NCI-H82 treated with DMSO at 0.1 percent for 48 hours (cell line): ENCODE measurements around the gene FAAH.

Experiments
- DNase-seq: peaks from one replicate; lab custom pipeline; 2025; ENCODE audit not compliant: unreplicated experiment; lab: John Stamatoyannopoulos, UW

FAAH gene

DNA sequence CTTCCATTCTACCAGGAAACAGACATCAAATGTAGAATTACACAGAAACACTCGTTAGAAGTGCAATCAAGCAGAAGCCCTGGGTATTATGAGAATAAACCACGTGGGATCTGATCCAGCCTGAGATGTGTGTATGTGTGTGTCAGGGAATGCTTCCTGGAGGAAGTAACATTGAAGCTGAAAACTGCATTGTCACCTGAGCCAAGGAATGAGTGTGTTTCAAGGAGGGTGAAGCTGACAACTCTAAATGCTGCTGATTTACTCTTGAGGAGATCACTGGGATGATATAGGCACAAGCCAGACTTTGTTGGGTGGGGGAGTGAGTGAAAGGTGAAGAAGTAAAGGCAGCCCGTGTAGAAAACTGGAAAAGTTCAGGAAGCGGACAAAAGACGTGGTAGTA, 27.6 kb downstream of the FAAH start:
- no peak for DNase-seq

DNA sequence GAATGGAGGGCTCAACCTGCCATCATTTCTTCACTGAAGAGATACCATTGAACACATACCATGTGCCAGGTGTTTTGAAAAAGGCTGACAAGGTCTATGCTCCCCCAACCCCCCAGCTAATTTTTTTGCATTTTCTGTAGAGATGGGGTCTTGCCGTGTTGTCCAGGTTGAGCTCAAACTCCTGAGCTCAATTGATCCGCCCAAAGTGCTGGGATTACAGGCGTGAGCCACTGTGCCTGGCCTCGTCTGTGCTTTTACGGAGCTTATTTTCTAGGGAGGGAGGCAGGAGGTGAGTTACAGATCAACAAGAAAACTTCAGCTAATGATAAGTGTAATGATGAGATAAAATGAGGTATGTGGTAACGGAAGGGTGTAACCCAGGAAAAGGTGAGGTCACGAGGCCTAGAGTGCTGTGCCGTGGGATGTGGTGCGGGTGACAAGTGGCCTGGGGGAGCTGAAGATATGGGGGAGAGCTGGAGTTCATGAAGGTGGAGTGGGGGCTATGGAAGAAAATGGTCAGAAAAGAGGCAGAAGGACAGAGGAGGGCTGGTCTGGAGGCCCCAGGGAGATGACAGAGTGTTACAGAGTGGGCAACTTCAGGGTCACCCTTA, 28.2 kb downstream of the FAAH start:
- DNase-seq, result no peak

DNA sequence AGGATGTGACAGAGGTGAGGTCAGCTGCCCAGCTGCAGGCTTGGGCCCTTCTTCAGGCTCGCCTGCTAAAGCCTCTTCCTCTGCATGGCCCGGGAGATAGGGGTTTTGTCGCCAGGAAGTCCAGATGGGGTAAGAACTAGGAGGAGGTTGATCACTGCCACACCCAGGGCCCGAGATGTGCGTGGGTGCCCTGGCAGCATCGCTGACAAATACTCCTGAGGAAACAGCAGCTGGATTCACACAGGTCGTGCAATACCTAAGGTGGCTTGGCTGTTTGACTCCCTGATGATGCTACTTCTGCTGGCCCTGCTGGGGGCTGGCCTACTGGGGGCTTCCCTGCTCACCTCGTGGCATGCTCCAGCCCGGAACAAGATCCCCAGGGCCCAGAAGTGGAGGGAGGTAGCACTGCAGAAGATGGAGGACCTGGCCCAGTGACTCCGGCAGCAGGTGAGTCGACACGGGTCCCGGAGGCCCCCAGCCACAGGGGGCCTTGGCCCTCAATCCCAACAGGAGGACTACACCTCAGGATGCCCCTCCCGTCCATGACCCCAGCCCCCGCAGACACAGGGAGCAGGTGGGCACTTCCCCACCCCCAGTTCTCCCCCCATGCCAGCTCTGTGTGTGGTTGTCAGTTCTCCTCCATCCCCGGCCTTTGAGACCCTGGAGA, 29.6 kb downstream of the FAAH start:
- DNase-seq, result no peak

DNA sequence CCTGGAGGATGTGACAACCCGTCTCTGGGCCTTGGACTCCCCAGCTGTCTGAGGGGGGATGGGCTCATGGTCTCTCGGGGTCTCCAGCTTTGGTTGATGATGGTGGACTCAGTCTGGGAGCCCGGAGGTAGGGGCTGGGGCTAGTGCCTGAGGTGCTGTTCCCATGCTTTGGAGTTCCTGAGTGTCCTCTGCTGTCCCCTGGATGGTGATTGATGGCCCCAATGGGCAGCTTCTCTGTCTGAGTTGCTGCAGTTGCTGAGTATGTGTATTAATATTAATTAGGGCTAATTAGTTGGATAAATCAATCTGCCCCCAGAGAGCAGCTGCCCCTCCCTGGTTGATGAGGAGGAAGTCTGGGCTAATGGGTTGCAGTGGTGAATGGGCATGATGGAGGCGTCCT, 30.6 kb downstream of the FAAH start:
- no peak for DNase-seq

DNA sequence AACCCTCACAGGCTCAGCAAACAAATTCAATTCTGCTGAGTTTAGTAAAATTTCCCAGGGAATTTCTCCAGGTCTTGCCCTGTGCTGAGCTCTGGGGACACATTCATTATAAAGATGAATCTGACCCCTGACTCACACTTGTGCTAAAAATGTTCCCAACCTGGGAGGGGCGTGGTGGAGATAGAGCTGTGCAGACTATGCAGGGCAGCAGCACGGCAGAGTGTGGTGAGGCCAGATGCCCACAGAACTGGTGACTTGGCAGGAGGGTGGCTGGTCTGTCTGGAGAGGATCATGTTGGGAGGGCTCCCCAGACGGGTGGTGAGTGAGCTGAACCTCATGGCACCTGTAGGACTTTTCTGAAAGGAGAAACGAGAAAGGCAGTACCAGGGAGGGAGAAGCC, 31.6 kb downstream of the FAAH start:
- no peak for DNase-seq

DNA sequence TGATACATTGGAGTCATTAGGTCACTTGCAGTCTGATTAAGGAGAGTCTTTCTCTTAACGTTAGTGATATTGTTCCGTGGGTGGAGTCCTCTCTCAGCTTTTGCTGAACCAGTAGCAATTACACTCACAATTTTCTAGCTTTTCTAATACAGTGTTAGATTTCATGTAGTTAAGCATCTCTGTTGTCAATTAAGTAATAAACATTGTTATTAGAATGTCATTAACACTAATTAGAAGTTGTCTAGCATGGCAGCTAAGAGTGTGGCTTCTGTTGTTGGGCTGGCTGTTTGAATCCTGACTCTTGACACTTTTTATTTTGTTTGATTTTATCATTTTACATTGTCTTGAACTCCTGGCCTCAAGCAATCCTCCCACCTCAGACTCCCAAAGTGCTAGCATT, 33.4 kb downstream of the FAAH start:
- DNase-seq, result no peak

DNA sequence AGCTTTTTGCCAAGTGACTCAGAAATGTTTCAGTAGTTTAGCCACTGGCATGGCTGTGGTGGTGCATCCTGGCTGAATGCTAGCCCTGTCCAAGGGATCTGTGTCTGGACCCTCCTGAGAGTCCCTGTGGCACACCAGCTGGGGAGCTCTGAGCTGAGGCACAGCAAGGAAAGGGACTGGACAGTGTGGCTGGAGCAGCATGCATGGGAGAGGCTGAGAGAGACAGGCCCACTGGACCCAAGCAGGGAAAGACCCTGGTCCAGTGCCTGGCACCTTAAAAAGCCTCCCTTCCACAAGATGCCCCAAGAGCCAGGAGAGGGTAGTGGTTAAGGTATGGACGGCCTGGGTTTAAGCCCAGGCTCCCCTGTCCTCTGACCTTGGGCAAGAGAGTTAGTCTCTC, 35.3 kb downstream of the FAAH start:
- DNase-seq, result no peak

DNA sequence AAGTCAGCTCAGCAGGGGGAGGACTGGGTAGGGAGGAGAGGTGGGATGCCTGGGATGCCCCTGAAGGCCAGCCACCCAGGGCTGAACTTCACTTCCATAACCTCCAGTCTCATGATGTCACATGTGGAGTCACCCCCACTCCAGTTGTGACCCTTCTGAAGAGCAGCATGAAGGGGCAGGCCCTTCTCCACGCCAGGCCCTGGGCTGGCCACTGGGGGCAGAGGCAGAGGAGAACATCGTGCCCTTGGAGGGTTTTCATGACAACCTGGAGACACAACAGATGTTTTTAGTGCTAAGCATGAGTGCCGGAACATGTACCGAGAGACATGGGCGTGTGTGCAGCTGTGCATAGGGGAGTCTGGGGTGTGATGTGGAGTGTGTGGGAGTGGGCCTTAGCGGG, 37.6 kb downstream of the FAAH start:
- DNase-seq, result no peak

DNA sequence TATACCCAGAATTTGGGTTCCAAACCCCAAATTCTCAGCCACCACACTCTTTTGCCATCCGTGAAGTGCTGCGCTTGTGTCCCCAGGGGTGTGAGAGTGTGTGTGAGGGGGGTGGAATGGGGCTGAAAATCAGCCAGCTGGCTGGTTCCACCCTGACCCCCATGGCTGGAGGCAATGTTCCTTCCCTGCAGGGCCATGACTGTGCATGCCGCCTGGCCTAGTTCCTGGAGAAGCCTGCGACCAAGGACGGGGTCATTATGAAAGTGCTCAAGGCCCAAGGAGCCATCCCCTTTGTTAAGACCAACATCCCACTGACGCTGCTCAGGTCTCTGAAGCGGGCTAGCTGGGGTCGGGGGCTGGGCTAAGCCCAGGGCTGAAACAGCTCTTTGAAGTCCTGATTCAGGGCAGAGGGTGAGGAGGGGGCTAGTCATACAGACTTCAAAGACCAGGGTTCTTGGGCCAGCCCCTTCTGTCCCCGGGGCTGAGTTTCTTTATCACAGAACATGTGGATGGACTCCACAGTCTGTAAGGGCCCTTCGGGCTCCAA, 38.7 kb downstream of the FAAH start:
- no peak for DNase-seq

DNA sequence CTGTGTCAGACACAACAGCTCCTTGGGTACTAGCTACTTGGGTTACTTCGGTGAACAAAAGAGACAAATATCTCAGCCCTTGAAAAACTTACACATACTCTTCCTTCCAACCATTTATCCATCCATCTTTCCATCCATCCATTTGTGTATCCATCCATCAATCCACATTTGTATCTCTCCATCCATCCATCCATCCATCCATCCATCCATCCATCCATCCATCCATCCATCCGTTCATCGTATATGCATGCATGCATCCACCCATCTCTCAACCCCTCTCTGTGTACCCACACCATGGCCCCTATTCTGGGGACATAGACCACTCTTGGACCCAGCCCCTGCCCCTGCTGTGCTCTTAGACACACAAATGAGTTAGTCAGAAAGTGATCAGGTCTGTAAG, 40.2 kb downstream of the FAAH start:
- DNase-seq, result no peak

DNA sequence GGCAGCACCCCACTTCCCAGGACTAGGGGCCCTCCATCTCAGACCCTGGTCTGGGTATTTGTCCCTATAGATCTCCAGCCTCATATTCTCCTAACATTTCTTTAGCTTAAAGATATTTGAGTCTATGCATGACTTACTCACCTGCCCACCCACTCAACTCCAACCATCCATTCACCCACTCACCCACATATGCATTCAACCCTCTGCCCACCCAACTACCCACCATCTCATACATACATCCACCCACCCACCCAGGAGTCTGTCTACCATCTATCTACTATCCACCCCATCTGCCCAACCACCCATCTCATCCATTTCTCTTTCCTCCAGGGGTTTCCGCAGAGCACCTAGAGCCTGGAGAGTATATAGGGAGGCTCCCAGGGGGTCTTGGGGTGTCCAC, 42.7 kb downstream of the FAAH start:
- DNase-seq, result no peak

DNA sequence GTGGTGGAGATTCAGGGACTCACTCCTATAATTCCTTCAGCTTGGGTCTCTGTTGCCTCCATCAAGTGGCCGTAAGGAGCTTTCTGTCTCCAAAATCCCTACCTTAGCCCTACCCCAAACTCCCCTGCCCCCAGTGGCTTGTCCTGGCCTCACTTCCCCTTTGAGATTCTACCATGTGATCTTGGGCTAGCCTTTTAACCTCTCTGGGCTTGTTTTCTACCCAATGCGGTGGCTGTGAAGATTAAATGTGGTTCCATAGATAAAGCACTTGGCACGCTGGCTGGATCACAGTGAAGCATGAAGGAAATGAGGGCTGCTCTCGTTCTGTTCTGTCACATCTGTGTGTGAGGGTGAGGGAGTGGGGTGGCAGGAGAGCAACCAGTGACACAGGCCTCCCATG, 43.6 kb downstream of the FAAH start:
- no peak for DNase-seq

DNA sequence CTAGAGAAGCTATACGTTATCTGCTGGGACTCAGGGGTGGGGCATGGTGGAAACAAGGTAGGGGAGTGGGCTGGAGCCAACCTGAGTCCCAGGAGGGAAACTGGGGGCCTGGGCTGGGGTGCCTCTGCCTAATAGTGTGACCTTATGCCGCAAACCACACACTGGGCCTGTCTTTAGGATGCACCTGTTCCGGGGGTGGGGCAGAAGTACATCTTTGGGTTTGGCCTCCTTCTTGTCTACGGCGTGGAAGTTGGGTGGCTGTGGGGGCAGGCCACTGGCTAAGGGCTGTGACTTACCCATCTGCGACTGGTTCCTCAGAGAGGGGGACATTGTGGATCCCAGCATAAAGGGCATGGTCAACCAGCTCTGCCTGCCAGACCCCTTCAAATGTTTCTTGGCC, 44.2 kb downstream of the FAAH start:
- DNase-seq, result no peak

DNA sequence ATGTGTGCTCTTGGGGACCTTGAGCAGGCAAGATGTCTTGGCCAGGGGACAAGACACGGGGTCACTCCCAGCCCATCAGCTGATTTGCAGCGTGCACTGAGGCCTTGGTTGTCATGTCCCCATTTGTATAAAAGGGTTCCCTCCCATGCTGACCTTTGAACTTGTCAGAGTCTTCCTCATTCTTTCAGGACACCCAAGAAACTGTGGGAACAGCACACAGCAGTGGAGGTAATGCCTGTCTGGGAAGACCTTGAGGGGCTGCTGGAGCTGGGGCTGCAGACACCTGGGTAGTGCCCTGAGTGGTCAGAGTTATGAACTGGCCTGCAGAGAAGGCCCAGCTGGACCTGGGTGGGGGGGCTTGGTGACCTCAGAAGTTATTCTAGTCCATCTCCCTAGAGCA, 46.4 kb downstream of the FAAH start:
- DNase-seq, result no peak

DNA sequence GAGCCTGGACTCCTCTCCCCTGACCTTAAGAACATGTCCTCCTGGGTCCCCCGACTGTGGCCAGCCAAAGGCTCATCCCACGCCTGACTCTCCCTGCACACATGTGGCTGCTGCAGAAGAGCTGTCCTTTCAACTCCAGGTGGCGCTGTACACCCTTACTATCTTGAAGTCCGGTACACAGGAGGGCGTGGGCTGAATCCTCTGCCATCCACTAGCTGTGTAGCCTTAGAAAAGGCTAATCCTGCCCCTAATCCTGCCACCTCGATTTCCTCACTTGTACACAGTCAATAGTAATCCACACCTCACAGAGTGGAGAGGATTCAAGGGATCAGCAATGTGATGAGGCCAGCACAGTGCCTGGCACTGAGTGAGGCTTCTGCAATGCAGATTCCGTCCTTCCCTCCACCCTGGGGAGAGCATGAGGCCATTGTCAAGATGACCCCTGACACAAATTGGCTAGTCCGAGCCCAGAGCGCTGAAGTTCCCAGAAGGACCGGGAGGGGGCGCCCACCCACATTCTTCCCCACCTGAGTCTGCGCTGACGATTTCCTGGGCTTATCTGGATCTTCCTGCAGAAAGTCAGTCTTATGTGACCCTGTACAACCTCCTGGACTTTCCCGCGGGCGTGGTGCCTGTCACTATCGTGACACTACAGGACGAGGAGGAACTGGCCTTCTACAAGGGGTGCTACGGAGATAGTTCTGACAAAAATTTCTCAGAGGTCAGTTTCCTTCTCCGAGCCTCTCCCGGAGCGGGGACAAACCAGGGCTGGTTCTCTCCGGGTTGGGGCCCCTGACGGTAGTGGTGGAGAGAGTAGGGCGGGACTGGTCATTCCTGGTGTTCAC, 48.4 kb downstream of the FAAH start:
- DNase-seq, result peak; percentile 96

DNA sequence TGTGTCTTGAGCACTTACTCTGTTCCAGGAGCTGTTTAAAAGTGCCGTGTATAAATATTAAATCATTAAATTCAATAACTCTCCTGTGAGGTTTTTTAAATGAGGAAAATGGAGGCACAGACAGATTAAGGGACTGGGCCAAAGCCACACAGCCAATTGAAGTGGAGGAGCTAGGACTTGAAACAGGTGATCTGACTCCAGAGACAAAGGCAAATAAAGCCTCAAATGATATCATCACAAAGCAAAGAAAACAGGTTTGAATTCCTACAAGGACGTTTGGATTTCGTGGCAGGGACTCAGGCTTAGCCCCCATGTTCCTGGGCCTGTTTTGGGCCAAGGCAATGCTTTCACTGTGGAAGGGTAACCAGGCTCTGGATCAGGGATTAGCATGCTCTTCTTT, 50.3 kb downstream of the FAAH start:
- no peak for DNase-seq

DNA sequence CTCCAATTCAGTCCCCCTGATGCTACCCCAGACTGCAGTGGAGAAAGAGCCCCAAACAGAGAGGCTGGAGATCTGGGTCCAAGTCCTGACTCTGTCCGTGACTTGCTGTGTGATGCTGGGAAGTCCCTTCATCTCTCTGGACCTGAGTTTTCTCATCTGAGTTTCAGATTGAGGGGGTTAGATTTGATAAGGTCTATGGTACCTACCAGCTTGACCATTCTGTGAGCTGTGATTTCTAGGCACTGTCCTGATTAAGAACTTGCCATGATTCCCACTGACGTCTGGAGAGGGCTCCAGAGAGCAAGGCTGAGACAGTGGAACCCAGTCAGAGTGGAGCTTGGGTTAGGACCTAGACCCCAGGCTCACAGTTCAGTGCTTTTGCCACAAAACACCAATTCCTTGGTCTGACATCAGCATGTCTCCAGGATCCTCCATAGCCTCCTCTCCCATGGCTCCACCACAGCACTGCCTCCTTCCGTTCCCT, 51.7 kb downstream of the FAAH start:
- no peak for DNase-seq

DNA sequence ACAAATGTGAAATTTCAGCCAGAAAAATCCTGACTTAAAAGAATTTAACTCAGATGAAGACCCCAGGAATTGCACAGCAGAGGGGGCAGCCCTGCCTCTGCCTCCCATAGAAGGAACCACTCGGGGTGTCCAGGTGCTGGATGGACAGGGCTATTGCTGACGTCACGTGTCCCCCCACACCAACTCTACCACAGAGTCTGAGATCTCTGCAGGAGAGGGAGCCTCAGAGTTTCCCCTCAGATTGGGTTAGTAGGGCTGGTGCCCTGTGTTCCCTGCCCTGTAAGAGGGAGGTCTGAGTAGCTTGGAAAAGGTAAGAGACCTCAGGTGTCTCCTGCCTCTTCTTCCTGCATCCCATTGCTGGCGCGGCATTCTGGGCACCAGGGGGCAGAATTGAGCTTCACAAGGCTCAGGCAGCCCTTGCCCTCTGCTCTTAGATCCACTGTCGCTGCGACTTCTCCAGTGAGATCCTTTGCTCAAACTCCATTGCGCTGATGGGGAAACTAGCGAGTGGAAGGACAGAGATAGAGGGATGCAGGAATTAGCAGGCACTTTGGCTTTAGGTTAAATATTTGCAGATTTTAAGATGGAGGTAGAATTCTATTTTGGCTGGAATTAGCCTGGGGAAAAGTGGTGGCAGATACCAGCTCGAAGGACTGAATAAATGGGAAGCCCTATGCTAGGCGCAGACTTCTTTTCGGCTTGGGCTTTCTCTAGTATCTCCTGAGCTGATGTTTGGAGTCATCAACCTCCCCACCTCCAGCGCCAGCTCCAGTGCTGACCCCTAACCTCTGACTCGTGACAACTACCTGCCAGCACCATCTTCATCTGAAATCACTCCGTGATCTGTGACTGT, 52.8 kb downstream of the FAAH start:
- DNase-seq, result peak; percentile 46

DNA sequence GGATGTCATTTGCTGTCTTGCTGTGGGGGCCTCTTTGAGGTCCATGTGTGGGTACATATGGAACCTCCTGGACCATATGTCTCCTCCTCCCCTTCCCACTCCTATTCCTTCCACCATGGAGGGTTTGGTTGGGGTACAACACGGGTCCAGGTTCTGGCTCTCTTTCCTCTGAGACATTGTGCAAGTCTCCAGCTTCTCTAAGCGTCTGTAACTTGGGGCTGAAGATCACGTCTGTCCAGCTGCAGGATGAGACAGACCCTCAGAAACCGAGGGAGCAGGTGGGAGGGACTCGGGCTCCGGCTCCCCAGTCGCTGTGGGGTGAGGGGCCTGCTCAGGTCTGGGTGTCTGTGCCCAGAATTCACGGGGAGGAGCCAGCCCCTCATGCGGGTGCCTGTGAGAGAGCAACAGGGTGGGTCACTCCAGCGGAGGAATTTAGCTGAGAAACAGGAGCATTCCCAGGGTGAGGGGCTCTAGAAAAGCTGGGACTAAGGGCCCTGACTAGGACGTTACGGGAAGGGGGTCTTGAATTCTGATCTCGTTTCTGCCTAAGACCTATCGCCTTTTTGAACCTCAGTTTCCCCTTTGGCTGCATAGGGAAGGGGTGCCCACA, 53.5 kb downstream of the FAAH start:
- no peak for DNase-seq

DNA sequence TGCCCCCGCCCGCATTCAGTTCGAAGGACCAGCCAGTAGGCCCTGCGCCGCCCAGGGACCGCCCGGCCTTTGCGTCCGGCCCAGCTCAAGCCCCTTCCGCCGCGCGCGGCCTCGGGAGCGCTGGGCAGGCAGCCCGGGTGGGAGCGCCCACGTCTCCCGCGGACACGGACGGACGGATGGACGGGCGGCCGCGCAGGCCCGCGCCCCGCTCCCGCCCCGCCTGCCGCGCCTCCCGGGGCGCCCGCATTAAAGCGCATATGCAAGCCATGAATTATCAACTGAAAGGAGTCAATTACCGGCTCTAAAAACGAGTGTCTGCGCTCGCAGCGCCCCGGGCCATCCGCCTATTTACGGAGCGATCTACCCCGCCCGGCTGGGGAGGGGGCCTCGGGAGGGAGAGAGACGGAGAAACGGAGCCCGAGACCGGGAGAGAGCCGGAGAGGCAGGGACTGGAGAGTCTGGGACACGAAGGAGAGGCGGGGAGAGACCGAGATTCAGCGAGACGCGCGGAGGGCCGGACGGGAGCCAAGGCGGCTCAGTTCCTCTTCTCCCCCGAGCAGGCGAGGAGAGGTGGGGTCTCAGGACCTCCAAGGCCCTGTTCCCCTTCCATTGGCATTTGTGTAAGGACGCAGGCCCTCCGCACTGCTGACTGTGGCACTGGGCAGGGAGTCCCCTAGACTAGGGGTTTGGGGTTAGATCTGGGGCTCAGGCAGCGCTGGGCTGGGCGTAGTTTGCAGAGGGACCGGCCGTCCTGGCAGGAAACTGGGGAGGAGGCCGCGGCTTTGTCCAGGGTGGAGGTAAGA, 54.2 kb downstream of the FAAH start:
- DNase-seq, result no peak
